Astrocyte (in vitro differentiated cells and primary cell): ENCODE results near the gene RASSF3.

Experiments
- CTCF ChIP-seq: IDR thresholded peaks from 2 replicates; pipeline ENCODE4 v1.5.1; 2011; ENCODE audit warnings: low read depth, mild to moderate bottlenecking, inconsistent platforms, low read length, moderate library complexity; ENCODE audit not compliant: insufficient read depth
- EZH2 ChIP-seq: IDR thresholded peaks from 2 replicates; pipeline ENCODE4 v1.6.1; 2012; ENCODE audit warnings: mild to moderate bottlenecking, low read length, inconsistent platforms; ENCODE audit not compliant: insufficient read depth

GRCh38 chr12:64669270-64669842 is 59.1 kb downstream of the RASSF3 start:
- TF ChIP-seq CTCF (no peak), EZH2 (no peak)
